SK-N-SH treated with all-trans-retinoic acid at 6 μM for 48 hours (cell line): ENCODE measurements around the gene ZNF286A.

Experiments used
- BACH2 ChIP-seq: fragments of 250-450 bp; sonication (Bioruptor Pico); IDR thresholded peaks from 2 replicates; pipeline ENCODE4 v1.9.0; 2021; ENCODE audit warnings: mild to moderate bottlenecking, borderline replicate concordance
- CSDC2 ChIP-seq: fragments of 250-450 bp; sonication (Bioruptor Pico); IDR thresholded peaks from 2 replicates; pipeline ENCODE4 v1.5.0; 2020; ENCODE audit warnings: mild to moderate bottlenecking, moderate library complexity
- PATZ1 ChIP-seq: fragments of 250-450 bp; sonication (Bioruptor Pico); IDR thresholded peaks from 2 replicates; pipeline ENCODE4 v1.8.0; 2020; ENCODE audit warnings: mild to moderate bottlenecking, moderate library complexity, borderline replicate concordance
- ZNF8 ChIP-seq: fragments of 450-650 bp; formaldehyde crosslinking; IDR thresholded peaks from 2 replicates; pipeline ENCODE4 v1.5.0; 2020; ENCODE audit warnings: mild to moderate bottlenecking, moderate library complexity

DNA sequence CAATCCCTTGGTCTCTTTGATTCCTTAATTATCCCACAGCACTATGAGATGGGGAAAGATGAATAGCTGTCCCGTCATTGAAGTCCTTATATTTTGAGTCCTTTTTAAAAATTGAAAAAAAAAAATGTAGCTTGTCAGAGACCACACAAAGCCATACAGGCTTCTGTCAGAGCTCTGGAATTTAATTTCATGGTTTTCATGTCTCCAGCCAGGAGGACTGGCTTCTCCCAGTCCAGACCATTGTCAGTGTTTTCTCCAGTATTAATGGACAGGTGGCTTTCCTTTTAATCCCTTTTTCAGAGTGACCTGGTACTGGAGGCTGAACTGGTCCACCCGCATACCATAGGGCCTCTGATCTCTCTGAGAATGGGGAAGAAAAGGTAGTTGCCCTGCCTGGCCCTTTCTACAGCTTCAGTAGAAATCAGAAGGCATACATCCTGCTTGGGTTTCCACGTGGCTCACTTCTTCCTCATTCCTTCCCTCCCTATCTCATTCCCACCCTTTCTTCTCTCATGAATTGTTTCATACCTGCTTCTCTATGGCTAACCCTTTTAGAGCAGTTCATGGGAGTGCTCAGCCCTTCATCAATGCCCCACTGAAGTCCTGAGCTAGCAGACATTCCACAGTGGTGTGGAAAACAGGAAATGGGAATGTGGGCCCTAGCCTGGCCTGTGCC lies 44.5 kb upstream of the ZNF286A start:
- TF ChIP-seq ZNF8 (CRISPR knock-in tag) (no peak), PATZ1 (no peak), BACH2 (no peak), CSDC2 (CRISPR knock-in tag) (no peak)
